Measurements from ENCODE around the gene PNPLA3. TPM values are rescaled to one million over a fixed set of nuclear protein-coding genes. Genes with fewer than 3 reads are reported as not detected.
"Not testable (repeated sequence)": the region's sequence is repeated elsewhere in the genome, so short reads cannot be mapped to it uniquely, and the experiment has no call there.

PNPLA3 gene
- total RNA-seq, 1 donor from 2014 or later: 7.8 TPM

- intact Hi-C loops (cut with DNase I): no loop called here
- ATAC-seq (no peak), DNase-seq (ENCODE audit: low spot score) (peak; percentile 6)
Observed at GRCh38 chr22:43888740-43889139, 34.9 kb upstream of the PNPLA3 start.

GRCh38 chr22:43889201-43889859 is 34.3 kb upstream of the PNPLA3 start:
- peak; percentile 27 for DNase-seq (ENCODE audit: low spot score)
- intact Hi-C loops (cut with DNase I): no loop called here
- no peak for ATAC-seq

GRCh38 chr22:43889860-43890253 is 33.7 kb upstream of the PNPLA3 start:
- ATAC-seq: no peak
- DNase-seq (ENCODE audit: low spot score): peak; percentile 14

GRCh38 chr22:43890901-43891331 is 32.7 kb upstream of the PNPLA3 start:
- intact Hi-C loops (cut with DNase I): loop anchor here (5.0 kb wide), 1 partner anchor 44 kb away; no protein-coding TSS in a partner anchor
- peak; percentile 54 for DNase-seq (ENCODE audit: low spot score)
- ATAC-seq: no peak

More at GRCh38 chr22:43889860-43890253, 33.7 kb upstream of the PNPLA3 start:
- intact Hi-C loops (cut with DNase I): loop anchor here (5.0 kb wide), 1 partner anchor 43 kb away; no protein-coding TSS in a partner anchor

GRCh38 chr22:43891360-43892182 is 32.0 kb upstream of the PNPLA3 start, which contains the start of gene PNPLA5:
PNPLA5 (minus strand) TSS chr22:43892013; CDS start chr22:43891880, 133 bp downstream.
- DNase-seq (ENCODE audit: low spot score) (peak; percentile 35), ATAC-seq (no peak)
- intact Hi-C loops (cut with DNase I): loop anchor here (5.0 kb wide), 1 partner anchor 44 kb away; no protein-coding TSS in a partner anchor

GRCh38 chr22:43892183-43892894 is 31.3 kb upstream of the PNPLA3 start:
- ATAC-seq (no peak), DNase-seq (ENCODE audit: low spot score) (no peak)
- intact Hi-C loops (cut with DNase I): loop anchor here (5.0 kb wide), 1 partner anchor 45 kb away; no protein-coding TSS in a partner anchor

- intact Hi-C loops (cut with DNase I): loop anchor here (5.0 kb wide), 1 partner anchor 46 kb away; no protein-coding TSS in a partner anchor
- ATAC-seq: no peak
- DNase-seq (ENCODE audit: low spot score): no peak
Observed at GRCh38 chr22:43893266-43893665, 30.3 kb upstream of the PNPLA3 start.

GRCh38 chr22:43894122-43894521 is 29.5 kb upstream of the PNPLA3 start:
- ATAC-seq (no peak), DNase-seq (ENCODE audit: low spot score) (no peak)
- intact Hi-C loops (cut with DNase I): loop anchor here (5.0 kb wide), 1 partner anchor 47 kb away; no protein-coding TSS in a partner anchor

GRCh38 chr22:43895986-43896645 is 27.5 kb upstream of the PNPLA3 start:
- DNase-seq (ENCODE audit: low spot score) (no peak), ATAC-seq (no peak)
- intact Hi-C loops (cut with DNase I): no loop called here

- peak; percentile 15 for ATAC-seq
- DNase-seq (ENCODE audit: low spot score): no peak
Observed at GRCh38 chr22:43897751-43898261, 25.8 kb upstream of the PNPLA3 start.

GRCh38 chr22:43900206-43900605 is 23.4 kb upstream of the PNPLA3 start:
- DNase-seq (ENCODE audit: low spot score) (no peak), ATAC-seq (no peak)
- intact Hi-C loops (cut with DNase I): no loop called here

More at GRCh38 chr22:43897751-43898261, 25.8 kb upstream of the PNPLA3 start:
- intact Hi-C loops (cut with DNase I): no loop called here

GRCh38 chr22:43901976-43902643 is 21.5 kb upstream of the PNPLA3 start:
- intact Hi-C loops (cut with DNase I): no loop called here
- DNase-seq (ENCODE audit: low spot score) (no peak), ATAC-seq (no peak)

GRCh38 chr22:43903033-43903432 is 20.6 kb upstream of the PNPLA3 start:
- DNase-seq (ENCODE audit: low spot score); intact Hi-C loops (cut with DNase I); ATAC-seq: not testable (repeated sequence)

GRCh38 chr22:43904412-43904811 is 19.2 kb upstream of the PNPLA3 start:
- ATAC-seq; intact Hi-C loops (cut with DNase I); DNase-seq (ENCODE audit: low spot score): not testable (repeated sequence)

- intact Hi-C loops (cut with DNase I): no loop called here
- DNase-seq (ENCODE audit: low spot score) (no peak), ATAC-seq (no peak)
Observed at GRCh38 chr22:43905681-43906080, 17.9 kb upstream of the PNPLA3 start.

GRCh38 chr22:43909708-43910107 is 13.9 kb upstream of the PNPLA3 start:
- no peak for DNase-seq (ENCODE audit: low spot score)
- ATAC-seq: no peak
- intact Hi-C loops (cut with DNase I): no loop called here

- intact Hi-C loops (cut with DNase I): no loop called here
- no peak for DNase-seq (ENCODE audit: low spot score)
- ATAC-seq: no peak
Observed at GRCh38 chr22:43910178-43910695, 13.4 kb upstream of the PNPLA3 start.

GRCh38 chr22:43911351-43911750 is 12.3 kb upstream of the PNPLA3 start:
- no peak for DNase-seq (ENCODE audit: low spot score)
- intact Hi-C loops (cut with DNase I): no loop called here
- no peak for ATAC-seq
